ENCODE data around the gene MYO7A. TPM values are rescaled to one million over a fixed set of nuclear protein-coding genes. Genes with fewer than 3 reads are reported as not detected.

The MYO7A gene
- total RNA-seq, 1 donor from 2014 or later, result 0.13 TPM

Other genes starting within 250 kb of the MYO7A start
- not detected in 2 replicates for gene B3GNT6, start 93.8 kb upstream of the MYO7A start, total RNA-seq
- gene CAPN5, start 61.3 kb upstream of the MYO7A start, total RNA-seq, result 7.5 and 9.5 TPM in 2 replicates
- gene OMP, start 25.4 kb upstream of the MYO7A start, total RNA-seq, result 0.42 TPM in 1 of 2 replicates, not detected in the other
- not detected in 2 replicates for gene GDPD4, start 173.4 kb downstream of the MYO7A start, total RNA-seq

All from pulmonary artery endothelial cell (primary cell).